NOMO-1 (cell line): ENCODE results near the gene TLR5.
A peak's percentile ranks its signal among the peaks of the same experiment; 100 is the strongest.

Experiments
- DNase-seq, 2 experiments: peaks; one replicate each; lab custom pipeline; 2025; ENCODE audit not compliant: unreplicated experiment in 2 of 2; lab: John Stamatoyannopoulos, UW

Gene TLR5

DNA sequence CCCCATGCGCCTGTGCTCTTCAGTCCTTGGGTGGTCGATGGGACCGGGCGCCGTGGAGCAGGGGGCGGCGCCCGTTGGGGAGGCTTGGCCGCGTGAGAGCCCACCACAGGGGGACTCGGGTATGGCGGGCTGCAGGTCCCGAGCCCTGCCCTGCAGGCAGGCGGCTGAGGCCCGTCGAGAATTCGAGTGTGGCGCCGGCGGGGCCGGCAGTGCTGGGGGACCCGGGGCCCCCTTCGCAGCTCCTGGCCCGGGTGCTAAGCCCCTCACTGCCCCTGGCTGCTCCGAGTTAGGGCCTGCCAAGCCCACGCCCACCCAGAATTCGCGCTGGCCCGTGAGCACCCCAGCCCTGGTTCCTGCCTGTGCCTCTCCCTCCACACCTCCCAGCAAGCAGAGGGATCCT is 26.1 kb downstream of the TLR5 start:
- no peak for DNase-seq

DNA sequence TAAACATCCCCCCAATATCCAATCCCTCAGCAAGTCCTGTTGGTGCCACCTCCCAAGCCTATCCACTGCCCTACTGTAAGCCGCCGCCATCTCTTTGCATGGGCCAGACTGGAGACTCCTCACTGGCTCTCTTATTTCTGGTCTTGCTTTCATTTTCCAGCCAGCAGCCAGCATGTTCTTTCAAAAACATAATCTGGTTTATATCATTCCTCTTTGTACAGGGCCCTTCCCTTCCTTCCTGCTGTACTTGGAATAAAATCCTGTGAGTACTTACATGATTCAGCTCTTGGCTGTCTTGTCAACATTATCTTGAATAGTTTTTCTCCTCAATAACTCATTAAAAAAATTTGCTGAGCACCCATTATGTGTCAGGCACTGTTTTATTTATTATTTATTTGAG is 28.2 kb downstream of the TLR5 start:
- no peak for DNase-seq

DNA sequence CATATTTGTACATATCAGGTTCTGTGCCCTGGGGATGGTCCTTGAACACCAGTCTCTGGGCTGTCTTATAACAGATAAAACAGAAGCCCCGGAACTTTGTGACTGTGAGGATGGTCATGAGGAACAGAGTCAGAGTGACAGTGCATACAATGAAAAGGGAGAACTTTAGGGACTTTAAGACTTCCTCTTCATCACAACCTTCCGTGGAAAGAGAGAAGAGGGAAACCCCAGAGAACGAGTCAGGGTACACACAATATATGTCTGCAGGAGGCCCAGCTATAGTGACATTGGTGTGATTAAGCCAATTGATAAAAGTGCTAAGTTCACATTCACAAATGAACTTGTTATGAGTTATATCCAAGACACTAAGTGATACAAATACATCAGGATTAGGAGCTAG is 32.1 kb downstream of the TLR5 start:
- no peak for DNase-seq

DNA sequence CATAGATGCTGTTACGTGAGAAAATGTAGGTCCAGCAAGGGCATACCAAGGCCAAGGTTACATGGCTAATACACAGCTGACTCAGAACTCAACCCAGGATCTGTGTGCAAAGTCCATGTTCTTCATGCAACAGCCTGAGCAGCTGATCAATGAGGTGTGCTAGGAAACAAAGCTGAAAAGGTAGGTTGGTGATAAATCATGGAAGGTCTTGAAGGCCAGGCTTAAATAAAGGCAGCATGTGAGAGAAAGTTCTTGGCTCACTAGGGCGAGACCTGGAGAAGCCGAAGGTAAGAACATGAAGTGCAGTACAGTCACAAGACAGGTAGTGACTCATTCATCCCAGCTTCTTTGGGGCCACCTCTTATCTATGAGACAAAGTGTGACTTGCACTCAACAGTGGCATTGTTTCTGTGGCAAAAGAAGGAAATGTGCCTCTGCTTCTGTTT is 33.4 kb downstream of the TLR5 start:
- DNase-seq = no peak

DNA sequence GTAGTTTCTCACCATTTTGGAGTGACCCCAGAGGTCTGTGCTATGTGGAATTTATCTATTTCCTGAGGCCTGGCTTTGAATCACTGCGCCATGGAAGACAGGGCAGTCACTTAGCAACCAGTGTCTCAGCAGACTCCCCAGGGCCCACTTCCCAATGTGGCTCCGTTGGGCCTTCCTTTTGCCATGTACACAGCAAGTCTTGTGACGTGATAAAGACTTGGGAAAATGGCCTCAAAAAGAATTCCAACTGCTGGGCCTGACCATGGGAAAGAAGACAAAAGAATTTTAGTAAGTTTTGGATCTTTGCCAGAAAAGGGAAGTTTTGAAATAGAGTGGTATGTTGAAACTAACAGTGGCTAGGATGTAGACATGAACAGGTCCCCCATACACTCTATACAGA is 36.2 kb downstream of the TLR5 start:
- DNase-seq = peak in 1 of 2 experiments; percentile 21

DNA sequence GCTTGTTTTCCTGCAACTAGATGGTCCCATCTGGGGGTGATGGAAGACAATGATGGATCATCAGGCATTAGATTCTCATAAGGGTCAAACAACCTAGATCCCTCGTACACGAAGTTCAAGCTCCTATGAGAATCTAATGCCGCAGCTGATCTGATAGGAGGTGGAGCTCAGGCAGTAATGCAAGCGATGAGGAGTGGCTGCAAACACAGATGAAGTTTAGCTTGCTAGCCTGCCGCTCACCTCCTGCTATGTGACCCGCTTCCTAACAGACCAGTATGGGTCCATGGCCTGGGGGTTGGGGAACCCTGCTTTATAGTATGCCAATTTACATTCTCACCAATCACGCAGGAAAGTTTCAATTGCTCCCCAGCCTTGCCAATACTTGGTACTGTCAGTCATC is 37.5 kb downstream of the TLR5 start:
- no peak for DNase-seq

DNA sequence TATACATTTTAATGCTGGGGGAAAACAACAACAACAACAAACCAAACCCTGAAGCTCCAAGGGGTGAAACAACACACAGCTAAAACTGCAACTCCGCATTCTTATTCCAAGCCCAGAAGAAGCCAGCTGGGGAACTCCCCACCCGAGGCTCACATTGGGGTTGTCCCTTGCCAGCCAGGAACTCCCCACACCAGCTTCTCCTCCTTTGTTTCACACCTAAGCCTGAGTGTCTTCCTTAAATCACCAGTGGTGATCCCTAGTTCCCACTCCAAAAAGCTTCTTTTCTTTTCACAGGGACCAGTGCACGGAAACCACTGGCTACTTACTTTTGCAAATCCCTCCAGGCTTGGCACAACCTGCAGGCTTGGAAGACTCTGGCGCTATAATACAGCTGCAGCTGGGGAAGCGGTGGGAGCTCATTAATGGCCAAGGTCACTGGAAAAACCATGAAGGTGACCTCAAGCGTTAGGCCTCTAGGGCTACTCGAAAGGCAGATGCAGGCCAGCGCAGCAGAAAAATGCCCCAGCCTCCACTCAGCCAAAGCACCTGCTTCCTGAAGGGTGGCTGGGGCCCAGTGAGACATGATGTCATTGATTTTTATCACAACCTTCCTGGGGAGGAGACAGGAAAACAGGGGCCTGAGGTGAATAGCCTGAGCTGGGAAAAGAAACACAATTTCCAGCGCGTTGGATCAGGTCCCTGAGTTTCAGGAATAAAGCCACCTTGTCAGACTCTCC is 40.1 kb downstream of the TLR5 start:
- DNase-seq = no peak

DNA sequence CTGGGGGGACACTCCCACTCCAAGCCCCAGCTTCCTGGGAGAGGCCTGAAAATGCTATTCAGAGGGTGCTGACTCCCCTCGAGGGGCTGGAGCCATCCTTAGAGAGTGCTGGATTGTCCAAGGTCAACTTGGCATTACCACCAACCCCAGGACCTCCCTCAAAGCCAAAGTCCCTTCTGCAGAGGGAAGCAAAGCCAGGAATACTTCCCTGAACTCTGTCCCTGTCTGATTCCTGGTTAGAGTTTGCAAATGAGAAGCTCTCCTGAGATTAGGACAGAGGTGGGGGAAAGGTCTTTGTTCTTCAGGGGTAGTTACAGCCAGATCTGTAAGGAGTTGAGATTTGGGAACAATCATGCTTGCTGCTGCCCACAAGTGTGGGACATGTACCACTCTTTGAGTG is 45.3 kb downstream of the TLR5 start:
- no peak for DNase-seq

DNA sequence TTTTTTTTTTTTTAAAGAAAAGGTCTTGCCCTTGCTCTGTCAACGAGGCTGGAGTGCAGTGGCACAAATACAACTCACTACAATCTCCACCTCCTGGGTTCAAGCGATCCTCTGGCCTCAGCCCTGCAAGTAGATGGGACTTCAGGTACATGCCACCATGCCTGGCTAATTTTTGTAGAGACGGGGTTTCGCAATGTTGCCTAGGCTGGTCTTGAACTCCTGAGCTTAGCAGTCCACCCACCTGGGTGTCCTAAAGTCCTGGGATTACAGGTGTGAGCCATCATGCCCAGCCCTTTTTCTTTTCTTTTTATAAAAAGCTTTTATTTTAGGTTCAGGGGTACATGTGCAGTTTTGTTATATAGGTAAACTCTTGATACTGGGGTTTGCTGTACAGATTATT is 47.2 kb downstream of the TLR5 start:
- DNase-seq = no peak

DNA sequence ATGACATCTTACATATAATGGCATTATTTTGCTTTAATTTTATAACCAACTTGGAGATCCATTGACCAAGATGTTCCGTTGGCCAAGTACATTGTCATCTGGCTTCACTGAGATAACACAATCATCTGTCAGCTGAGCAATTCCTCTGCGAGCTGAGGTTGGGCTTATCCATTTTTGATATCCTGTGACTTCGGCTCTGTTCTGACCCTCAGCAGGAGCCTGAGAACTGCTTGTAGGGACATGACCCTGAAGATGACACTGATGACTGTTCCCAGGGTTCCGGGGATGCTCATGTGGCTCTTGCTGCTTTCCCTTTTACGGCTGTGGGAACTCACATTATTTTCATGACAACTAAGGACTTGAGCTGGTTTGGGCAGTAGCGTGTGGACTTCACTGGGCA is 51.2 kb downstream of the TLR5 start:
- DNase-seq = no peak

DNA sequence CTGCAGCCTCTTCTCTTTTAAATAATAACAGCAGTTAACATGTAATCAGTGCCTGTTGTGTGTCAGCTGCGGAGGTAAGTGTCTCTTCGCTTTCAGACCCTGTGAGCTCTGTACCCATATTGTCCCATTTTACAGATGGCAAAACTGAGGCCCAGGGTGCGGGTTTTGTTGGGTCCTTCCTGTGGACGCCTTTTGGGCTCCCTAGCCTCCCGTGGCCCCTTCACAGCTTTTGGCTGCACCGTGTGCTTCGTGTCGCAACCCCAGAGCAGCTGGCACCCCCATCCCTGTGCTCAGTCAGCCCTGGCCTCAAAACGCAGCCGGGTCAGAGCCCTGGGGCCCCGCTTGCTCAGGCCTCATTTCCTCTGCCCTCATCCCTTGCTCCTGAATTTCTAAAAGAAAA is 53.8 kb downstream of the TLR5 start:
- no peak for DNase-seq

DNA sequence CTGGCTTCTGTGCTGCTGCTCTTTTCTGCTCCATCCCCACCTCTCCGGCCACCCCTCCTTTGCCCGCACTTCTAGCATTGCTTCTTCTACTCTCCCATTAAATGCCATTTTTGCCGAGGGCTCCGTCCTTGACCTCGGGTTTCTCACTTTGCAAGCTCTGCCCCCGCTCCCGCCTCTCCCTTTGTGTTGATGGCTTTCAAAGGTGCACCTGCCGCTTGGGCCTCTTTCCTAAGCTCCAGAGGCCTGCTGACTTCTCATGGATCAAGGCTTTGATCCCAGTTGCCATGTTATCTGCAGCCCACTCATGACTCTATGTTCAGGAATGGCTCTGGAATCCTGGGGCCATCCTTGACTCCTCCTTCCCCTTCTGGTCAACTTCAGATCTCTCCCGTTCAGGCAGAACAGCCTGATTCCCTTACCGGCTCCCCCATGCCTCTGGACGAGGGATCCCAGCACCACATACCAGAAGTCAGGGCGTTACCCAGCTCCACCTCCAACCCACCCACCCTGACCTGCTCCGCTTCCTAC is 54.3 kb downstream of the TLR5 start:
- DNase-seq = no peak

DNA sequence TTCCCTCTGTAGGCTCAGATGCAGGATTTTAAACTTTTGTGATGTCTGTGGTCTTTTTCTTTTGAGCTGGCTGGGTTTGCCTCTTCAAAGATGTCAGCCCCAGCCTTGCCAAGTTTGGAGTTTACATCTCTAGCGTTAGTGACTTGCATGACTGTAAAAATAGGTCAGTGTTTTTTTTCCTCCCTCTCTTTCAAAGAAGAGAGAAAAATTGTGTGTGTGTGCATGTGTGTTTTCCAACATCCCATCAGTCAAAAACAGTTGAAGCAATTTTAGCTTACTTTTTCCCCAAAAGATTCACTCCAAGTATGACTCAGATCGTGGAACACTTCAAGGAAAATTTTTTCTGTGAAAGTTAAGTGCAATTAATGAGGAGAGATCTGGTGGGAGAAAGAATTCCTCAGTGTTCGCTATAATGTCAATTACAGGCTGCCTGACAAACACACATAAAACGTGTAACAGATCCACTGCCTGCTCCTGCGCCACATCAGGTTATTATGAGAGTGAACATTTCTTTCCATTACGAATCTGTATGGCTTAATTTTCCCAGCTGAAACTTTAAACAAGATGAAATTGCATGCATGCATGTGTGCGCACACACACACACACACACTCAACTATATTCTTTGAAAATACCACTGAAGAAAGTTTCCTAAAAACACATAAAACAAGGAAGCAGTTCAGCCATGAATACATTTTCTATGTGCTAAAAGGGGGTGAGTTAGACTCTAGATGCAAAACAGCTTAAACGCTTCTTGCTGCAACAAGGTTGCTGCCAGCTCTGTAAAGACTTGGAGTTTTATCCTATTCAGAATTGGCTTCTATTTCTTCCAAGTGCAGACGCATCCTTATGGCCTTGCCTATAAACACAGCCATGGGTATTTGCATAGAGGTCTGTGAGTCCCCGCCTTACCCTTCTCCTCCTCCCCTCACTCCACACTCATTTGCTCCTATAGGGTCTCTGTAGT is 55.5 kb downstream of the TLR5 start:
- DNase-seq = no peak

DNA sequence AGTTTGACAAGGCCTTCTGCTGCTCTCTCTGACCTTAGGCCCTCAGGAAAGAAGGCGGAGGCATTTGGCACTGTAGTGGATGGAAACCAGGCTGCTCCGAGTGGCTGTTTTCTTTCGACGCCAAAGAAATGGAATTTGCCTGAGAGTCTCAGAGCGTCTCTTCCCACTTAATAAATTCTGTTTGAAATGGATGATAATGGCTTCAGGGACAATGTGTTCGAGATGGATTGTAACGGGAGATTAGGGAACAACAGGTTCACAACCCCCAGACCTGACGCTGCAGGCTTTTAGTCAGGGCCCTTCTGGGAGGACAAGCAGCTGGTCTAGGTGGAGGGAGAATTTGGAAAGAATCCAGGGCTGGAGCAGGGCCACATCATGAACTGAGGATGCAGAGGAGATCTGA is 58.6 kb downstream of the TLR5 start:
- DNase-seq = no peak

DNA sequence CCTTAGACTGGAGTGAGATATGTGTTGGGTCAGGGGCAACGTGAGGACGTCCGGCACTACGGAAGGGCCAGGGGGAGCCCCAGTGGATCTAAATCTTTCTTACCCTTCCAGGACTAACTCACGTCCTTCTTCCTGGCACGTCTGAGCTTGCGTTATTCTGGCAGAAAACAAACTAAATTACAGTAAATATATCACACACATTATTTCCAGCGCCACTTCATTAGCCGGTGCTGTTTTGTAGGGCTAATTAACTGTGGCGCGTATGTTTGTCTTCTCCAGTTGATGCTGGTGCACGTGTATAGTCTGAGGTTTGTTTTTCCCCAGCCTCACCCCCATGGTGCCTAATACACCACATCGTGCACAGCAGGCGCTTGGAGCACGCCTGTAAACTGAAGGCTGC is 59.2 kb downstream of the TLR5 start:
- DNase-seq = no peak

DNA sequence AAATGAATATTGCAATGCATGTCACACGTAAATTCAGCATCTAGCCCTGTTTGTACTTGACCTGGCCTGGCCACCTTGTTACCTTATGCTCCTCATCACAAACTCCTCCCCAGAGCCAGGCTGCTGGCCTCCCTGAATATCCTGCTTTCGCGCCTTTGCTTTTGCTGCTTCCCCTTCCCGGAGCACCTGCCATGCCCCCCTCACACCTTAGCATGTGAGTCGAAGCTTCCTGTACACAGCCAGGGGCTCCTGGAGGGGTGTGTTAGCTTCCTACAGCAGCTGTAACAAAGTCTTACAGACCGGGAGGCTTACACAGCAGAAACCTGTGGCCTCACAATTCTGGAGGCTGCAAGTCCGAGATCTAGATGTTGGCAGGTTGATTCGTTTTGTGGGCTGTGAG is 60.1 kb downstream of the TLR5 start:
- DNase-seq = no peak

DNA sequence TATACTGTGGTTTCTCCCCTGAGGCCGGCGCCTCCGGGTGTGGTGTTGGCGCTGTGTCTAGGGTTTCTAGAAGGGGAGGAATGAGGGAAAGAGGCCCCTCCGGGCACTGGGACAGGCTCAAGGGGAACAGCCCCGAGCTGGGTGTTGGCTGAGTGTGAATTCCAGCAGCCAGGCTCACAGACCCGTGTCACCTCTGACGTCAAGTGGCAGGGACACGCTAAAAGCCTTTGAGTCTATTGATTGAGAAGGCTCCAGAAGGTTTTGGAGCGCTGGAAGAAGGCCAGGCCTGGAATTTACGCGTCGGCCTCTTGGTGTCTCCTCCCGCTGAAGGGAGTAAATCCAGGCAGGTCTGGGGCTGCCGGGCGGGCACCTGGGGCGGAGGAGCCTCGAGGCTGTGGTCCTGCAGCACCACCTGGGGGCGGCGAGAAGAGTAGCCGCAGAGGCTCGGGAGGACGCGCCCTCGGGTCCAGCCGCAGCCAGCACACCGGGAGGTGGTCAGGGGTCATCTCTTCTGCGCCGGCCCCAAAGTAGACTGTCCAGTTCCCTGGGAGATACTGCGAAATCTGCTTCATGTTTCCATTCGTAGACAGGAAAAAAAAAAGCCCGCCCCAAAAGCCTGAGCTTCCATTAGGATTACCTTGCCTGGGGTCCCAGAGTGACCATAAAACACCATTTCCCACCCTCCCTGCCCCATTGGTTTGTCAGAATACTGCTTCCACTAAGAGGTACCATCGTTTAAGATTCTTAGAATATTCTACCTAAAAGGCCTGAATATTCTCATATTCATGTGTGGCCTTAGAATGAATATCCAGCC is 61.7 kb downstream of the TLR5 start:
- peak; percentile 61 to 87 for DNase-seq

DNA sequence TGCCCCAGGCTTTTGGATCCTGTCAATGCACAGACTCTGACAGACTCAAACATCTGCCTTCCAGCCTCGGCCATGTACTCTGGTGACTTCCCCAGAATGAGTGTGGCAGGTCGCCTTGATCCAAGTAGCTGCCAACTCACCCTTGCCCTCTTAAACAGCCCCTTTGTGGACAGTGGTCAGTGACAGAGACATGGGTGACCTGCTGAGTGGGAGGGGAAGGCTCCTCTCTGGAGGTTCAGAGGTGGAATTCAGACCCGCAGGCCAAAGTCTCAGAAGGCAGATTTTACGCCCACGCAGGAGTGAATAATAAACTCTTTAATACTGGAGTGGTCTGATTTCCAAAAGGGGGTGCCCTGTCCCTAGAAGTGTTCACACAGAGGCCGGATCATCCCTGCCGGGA is 63.5 kb downstream of the TLR5 start:
- DNase-seq = no peak

DNA sequence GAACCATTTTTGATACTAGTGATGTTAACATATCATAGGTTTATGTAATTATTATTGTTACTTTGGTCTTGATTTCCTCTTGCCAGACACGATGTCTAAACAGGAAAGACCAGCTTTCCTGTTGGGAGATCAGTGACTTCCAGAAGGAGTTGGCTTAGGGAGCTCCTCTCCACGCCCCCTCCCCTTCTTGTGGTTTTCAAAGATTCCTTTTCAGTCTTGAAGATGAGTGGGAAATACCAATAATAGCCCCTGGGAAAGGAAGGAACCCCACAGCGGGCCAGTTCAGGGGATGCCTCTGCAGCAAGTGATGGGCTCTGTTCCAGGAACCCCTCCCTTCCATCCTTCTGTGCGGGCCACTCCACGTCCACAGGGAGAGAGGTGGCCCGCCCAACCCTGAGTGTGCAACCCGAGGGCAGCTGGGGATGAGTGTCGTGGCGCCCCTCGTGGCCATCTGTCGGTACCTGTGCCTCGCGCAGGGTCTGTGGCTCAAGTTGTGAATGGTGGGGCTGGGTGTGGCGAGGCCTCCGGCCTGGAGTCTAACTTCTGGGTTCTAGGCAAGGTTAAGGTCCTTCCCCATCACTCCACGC is 65.7 kb downstream of the TLR5 start:
- no peak for DNase-seq

DNA sequence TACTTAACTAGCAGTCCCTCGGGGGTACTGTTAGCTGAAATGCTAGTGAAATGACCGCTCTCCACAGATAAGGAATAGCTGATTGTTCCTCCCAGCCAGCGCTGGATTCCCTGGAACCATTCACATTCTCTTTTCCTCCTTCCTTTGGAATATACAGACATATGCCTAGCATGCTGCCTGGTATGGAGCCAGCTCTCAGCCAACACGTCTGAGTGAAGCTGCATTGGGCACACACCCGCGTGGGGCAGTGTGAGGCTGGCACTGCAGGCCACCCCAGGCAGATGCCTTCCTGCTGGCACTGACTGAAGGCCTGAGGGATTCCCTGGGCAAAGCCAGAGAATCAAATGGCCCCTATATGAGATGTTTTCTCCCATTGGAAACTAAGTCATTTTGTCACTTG is 66.7 kb downstream of the TLR5 start:
- DNase-seq = no peak

DNA sequence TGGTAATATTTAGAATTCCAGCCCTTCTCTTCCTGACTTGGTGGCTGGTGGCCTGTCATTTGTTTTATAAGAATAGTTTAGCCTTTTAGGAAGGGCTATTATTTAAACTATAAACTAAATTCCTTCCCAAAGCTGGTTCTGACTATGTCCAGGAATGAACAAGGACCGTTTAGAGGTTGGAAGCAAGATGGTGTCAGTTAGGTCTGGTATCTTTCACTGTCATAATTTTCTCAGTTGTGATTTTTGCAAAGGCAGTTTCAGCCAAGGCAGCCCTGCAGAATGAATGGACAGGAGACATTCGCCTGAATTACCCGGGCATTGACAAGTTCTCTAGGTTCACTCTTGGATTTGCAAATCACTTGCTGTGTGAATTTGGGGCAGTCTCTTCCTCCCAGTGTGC is 67.2 kb downstream of the TLR5 start:
- DNase-seq = no peak
